ENCODE results near the gene ADGRG6.

ADGRG6 gene

GRCh38 chr6:142356884-142357225, 55.0 kb downstream of the ADGRG6 start:
- Histone ChIP-seq H3K4me3 (replicated peaks; ENCODE audit: low read depth, low read length) (no peak overlapping the region), H3K36me3 (ENCODE audit: control insufficient read depth, insufficient read depth, low read length) (no peaks in the 10 kb centered on the region), H3K27me3 (replicated peaks; ENCODE audit: control insufficient read depth, insufficient read depth, low read length) (no peaks in the 10 kb centered on the region; the same call in 1 of the 2 replicates)
- DNase-seq (ENCODE audit: extremely low read depth, insufficient read length), result no peak
- TF ChIP-seq, protein P1, sequence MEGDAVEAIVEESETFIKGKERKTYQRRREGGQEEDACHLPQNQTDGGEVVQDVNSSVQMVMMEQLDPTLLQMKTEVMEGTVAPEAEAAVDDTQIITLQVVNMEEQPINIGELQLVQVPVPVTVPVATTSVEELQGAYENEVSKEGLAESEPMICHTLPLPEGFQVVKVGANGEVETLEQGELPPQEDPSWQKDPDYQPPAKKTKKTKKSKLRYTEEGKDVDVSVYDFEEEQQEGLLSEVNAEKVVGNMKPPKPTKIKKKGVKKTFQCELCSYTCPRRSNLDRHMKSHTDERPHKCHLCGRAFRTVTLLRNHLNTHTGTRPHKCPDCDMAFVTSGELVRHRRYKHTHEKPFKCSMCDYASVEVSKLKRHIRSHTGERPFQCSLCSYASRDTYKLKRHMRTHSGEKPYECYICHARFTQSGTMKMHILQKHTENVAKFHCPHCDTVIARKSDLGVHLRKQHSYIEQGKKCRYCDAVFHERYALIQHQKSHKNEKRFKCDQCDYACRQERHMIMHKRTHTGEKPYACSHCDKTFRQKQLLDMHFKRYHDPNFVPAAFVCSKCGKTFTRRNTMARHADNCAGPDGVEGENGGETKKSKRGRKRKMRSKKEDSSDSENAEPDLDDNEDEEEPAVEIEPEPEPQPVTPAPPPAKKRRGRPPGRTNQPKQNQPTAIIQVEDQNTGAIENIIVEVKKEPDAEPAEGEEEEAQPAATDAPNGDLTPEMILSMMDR (IDR thresholded peaks at IDR 0.05; ENCODE audit: insufficient read depth, low read length, poor library complexity, severe bottlenecking), result no peak

DNA sequence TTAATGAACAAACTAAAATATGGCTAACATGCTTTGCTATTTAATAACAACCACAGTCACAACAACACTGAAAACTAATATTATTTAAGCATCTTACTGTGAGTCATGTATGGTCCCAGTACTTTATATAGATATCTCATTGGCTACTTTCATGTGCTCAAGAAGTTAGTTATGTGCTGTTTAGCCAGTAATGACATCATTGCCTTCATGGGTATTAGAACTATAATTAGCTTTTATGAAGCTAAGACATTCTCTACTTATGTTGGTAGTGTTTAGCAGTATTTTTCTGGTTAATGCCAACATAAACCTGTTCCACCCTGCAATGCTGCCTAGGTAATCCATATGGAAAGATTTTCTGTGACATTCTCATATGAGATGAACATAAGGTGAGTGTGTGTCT, 56.1 kb downstream of the ADGRG6 start:
- DNase-seq (ENCODE audit: extremely low read depth, insufficient read length), result no peak
- H3K27me3 ChIP-seq (replicated peaks; ENCODE audit: control insufficient read depth, insufficient read depth, low read length), result no peaks in the 10 kb centered on the region; the same call in 1 of the 2 replicates
- no peak overlapping the region for H3K4me3 ChIP-seq (replicated peaks; ENCODE audit: low read depth, low read length)
- H3K36me3 ChIP-seq (ENCODE audit: control insufficient read depth, insufficient read depth, low read length), result no peaks in the 10 kb centered on the region
- TF ChIP-seq, protein P1 (IDR thresholded peaks at IDR 0.05; ENCODE audit: insufficient read depth, low read length, poor library complexity, severe bottlenecking), result no peak

GRCh38 chr6:142359271-142359960, 57.6 kb downstream of the ADGRG6 start:
- no peak for DNase-seq (ENCODE audit: extremely low read depth, insufficient read length)
- H3K4me3 ChIP-seq (replicated peaks; ENCODE audit: low read depth, low read length), result no peak overlapping the region
- TF ChIP-seq, protein P1 (IDR thresholded peaks at IDR 0.05; ENCODE audit: insufficient read depth, low read length, poor library complexity, severe bottlenecking), result no peak

DNA sequence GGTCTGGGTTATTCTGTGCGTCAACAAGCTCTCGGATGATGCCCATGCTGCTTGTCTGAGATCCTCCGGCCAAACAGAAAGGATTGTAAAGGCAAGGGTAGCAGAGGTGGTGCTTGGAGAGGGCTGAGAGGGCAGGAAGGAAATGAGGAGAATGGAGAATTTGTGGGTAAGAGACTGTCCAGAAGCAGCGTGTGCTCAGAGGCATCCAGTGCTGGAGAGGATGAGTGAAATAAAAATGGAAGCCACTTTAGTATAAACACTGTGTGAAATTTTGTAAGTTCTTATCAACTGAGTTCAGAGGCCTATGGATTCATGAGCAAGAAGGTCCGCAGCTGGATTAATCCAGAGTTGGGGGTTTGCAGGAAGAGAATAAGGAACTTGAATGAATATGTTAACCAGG, 59.5 kb downstream of the ADGRG6 start:
- Histone ChIP-seq H3K27me3 (replicated peaks; ENCODE audit: control insufficient read depth, insufficient read depth, low read length) (no peaks in the 10 kb centered on the region), H3K4me3 (replicated peaks; ENCODE audit: low read depth, low read length) (no peak overlapping the region), H3K36me3 (ENCODE audit: control insufficient read depth, insufficient read depth, low read length) (no peaks in the 10 kb centered on the region)
- TF ChIP-seq, protein P1 (IDR thresholded peaks at IDR 0.05; ENCODE audit: insufficient read depth, low read length, poor library complexity, severe bottlenecking), result no peak
- no peak for DNase-seq (ENCODE audit: extremely low read depth, insufficient read length)

More at GRCh38 chr6:142359271-142359960, 57.6 kb downstream of the ADGRG6 start:
- Histone ChIP-seq H3K36me3 (ENCODE audit: control insufficient read depth, insufficient read depth, low read length) (no peaks in the 10 kb centered on the region), H3K27me3 (replicated peaks; ENCODE audit: control insufficient read depth, insufficient read depth, low read length) (no peaks in the 10 kb centered on the region; the same call in 1 of the 2 replicates)

DNA sequence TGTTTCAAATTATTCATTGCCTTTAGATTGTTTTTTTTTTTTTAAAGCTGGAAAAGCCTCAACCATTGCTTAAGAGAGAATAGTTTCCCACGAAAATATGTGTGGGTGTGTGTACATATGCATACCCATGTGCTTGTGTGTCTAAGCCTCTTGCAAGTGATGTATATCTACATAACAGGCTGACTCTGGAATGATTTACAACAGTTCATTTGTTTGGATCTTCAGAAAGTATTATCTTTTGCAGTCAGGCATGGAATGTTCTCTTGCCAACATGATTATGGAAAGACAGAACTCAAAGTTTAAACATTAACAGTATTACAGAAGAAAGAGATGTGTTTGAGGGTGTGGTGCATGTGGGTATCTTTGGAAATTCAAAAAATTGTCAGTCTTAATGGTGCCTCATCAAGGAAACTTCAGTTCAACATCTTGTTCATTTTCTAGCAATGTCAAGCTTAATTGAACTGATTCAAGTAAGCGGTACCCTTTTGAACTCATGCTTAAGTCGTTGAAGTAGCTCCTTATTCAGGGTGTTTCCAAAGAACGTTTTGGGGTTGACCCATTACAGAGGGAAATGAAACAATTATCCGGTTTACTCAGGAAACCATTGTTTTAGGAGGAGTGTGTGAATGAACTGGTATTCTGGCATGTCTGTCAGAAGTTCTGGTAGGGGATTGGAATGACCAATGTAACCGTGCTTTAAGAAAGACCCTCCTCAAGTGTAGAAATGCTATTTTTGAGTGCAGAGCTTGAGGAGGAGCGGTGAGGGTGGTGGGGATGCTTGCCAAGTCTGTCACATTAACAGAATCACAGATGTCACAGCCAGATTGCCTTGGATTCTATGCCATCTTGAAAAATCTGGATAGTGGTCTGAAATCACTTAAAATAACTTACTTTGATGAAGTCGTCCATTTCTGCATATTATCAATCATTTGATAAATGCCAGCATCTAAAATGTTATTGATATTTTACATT, 60.3 kb downstream of the ADGRG6 start:
- no peak for DNase-seq (ENCODE audit: extremely low read depth, insufficient read length)
- H3K27me3 ChIP-seq (replicated peaks; ENCODE audit: control insufficient read depth, insufficient read depth, low read length), result no peaks in the 10 kb centered on the region
- TF ChIP-seq, protein P1 (IDR thresholded peaks at IDR 0.05; ENCODE audit: insufficient read depth, low read length, poor library complexity, severe bottlenecking), result no peak
- no peak overlapping the region for H3K4me3 ChIP-seq (replicated peaks; ENCODE audit: low read depth, low read length)
- no peaks in the 10 kb centered on the region for H3K36me3 ChIP-seq (ENCODE audit: control insufficient read depth, insufficient read depth, low read length)

Measured in GM06990 (cell line).